AG09309 (cell line): Measurements from ENCODE around the gene HPX.
A peak's percentile ranks its signal among the peaks of the same experiment; 100 is the strongest.

Experiments used
- DNase-seq: peaks from one replicate; pipeline ENCODE4 v3.0.0-alpha.2; 2010; ENCODE audit warnings: low read depth
- H3K4me3 ChIP-seq: 2 replicates; pipeline ENCODE4 v1.5.1; 2011; ENCODE audit warnings: mild to moderate bottlenecking, low read depth, low read length, moderate library complexity; ENCODE audit not compliant: control insufficient read depth
- TF ChIP-seq, protein P1 (sequence below): IDR thresholded peaks from 2 replicates; pipeline ENCODE4 v1.5.1; 2011; ENCODE audit warnings: mild to moderate bottlenecking, low read depth, low read length, inconsistent platforms; ENCODE audit not compliant: insufficient read depth, control insufficient read depth; ENCODE audit errors: missing control alignments

HPX gene

DNA sequence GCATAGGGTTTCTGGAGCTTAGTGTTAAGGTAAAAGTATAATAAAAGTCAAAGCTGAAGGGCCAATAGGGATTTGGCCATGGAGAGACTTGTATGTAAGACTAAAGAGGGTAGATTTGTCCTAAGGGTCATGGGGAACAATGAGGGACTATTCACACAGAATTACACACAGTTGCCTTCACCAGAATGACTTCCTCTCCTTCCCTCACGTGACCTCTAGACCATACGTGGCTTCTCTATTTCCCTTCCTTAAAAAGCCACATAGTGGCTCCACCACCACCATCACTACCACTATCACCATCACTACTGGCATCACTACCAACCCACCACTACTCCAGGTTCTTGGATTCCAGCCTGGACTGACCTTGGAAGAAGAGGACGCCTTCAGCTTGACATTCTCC is 2.8 kb downstream of the HPX start:
- TF ChIP-seq, protein P1, sequence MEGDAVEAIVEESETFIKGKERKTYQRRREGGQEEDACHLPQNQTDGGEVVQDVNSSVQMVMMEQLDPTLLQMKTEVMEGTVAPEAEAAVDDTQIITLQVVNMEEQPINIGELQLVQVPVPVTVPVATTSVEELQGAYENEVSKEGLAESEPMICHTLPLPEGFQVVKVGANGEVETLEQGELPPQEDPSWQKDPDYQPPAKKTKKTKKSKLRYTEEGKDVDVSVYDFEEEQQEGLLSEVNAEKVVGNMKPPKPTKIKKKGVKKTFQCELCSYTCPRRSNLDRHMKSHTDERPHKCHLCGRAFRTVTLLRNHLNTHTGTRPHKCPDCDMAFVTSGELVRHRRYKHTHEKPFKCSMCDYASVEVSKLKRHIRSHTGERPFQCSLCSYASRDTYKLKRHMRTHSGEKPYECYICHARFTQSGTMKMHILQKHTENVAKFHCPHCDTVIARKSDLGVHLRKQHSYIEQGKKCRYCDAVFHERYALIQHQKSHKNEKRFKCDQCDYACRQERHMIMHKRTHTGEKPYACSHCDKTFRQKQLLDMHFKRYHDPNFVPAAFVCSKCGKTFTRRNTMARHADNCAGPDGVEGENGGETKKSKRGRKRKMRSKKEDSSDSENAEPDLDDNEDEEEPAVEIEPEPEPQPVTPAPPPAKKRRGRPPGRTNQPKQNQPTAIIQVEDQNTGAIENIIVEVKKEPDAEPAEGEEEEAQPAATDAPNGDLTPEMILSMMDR: no peak
- no peak overlapping the region for H3K4me3 ChIP-seq
- no peak for DNase-seq

DNA sequence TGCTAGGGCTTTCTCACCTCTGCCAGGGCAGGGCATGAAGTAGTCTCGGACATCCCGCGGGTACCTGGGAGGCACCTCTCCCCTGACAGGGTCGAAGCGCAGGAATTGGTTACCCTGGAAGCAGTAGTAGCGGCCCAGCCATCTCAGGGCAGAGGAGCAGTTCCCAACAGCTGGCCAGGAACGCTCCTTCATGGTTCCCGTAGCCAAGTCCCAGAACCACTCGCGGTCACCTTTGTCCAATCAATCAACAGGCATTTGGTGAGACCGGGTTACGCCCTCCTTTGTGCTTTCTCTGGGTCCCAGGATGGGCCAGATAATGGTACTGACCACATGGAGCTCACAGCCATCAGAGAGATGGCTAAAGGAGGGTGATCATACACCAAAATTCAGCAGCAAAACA is 3.4 kb downstream of the HPX start:
- H3K4me3 ChIP-seq: no peak overlapping the region
- DNase-seq: no peak
- TF ChIP-seq, protein P1: no peak

DNA sequence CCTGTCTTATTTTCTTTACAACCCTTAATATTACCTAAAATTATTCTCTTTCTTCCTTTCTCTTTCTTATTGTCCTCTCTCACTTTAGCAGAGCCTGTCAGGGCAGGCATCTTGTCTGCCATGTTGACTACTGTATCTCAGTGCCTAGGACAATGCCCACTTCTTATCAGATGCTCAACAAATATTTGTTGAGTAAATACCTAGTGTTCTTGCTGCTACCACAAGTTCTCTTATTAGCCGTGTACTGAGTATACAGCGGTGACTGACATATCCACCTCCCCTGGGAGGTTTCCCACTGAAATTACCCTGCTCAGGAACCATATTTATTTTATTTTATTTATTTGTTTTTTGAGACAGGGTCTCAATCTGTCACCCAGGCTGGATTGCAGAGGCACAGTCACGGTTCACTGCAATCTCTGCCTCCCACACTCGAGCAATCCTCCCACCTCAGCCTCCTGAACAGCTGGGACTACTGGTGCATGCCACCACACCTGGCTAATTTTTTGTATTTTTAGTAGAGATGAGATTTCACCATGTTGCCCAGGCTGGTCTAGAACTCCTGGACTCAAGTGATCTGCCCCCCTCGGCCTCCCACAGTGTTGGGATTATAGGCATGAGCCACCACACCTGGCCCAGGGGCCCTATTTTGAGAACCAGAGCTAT is 6.7 kb downstream of the HPX start:
- DNase-seq: no peak
- H3K4me3 ChIP-seq: no peak overlapping the region
- TF ChIP-seq, protein P1: no peak

DNA sequence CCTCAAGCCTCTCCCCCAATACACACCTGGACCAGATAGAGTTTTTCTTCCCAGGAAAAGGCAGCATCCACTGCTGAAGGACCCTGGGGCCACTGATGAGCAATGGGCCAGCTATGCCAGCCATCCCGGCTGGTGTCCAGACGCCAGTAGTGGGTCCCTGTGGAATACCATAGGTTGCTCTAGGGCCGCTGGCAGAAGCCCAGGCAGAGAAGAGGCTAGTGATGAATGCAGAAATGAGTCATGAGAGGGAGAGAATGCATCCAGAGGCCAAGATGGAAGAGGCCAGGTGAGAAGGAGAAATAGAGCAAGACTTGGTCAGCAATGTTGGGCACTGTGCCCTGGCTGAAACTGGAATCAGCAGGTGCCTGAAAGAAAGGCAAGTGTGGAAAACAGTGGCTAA is 8.9 kb downstream of the HPX start:
- DNase-seq: peak; percentile 39
- TF ChIP-seq, protein P1: no peak
- no peak overlapping the region for H3K4me3 ChIP-seq

DNA sequence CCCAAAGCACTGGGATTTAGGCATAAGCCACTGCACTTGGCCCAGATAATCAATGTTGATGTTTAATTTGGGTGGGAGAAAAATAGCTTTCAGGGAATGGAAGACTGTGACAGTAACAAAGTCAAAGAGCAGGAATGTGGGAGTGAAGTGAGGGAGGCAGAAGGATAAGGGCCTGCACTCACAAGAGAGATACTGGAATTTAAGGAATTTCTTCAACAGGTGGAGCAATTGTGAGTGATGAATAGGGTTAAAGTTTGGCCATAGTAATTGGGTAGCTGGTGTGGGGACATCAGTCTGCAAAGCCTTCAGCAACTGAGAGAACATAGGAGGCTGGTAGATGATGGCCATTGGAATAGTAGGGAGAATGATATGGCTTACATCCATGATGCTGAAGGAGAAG is 13.3 kb downstream of the HPX start:
- H3K4me3 ChIP-seq: no peak overlapping the region
- TF ChIP-seq, protein P1: no peak
- no peak for DNase-seq

DNA sequence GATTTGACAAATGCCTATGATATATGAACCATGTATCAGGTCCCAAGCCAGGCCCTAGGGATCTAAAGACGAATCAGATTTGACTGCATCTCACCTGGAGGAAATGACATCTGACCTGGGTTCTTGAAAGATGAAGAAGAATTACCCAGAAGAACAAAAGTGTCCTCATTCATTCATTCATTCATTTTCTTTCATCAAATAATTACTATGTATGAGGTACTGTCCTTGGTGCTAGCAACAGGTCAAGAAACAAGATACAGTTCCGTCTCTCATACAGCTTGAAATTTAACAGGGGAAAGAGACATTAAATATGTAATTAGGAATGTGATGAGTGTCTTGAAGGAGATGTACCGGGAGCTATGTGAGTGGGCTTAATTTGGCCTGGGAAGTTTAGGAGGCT is 20.1 kb downstream of the HPX start:
- DNase-seq: no peak
- H3K4me3 ChIP-seq: no peak overlapping the region
- TF ChIP-seq, protein P1: no peak
